ENCODE results near the gene TTN.

GRCh38 chr2:178677599-178677998 is 129.6 kb downstream of the TTN start:
- no peak for TF ChIP-seq POLR2A (IDR thresholded peaks at IDR 0.05; ENCODE audit: low read depth, low read length)
- no peak for TF ChIP-seq POLR2AphosphoS5 (IDR thresholded peaks at IDR 0.05; ENCODE audit: low read depth, low read length)
